ENCODE measurements around the gene TMTC1.

TMTC1 gene

DNA sequence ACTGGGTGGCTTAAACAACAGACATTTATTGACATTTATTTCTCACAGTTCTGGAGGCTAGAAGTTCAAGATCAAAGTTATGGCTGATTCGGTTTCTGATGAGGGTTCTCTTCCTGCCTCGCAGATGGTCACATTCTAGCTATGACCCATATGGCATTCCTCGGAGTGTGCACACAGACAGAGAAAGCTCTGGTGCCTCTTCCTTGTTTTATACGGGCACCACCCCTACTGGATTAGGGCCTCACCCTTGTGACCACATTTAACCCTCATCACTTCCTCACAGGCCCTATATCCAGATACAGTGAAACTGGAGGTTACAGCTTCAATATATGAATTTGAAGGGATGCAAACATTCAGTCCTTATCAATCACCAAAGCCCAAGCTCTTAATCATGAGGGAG, 209.2 kb downstream of the TMTC1 start:
- TF ChIP-seq, protein P1, sequence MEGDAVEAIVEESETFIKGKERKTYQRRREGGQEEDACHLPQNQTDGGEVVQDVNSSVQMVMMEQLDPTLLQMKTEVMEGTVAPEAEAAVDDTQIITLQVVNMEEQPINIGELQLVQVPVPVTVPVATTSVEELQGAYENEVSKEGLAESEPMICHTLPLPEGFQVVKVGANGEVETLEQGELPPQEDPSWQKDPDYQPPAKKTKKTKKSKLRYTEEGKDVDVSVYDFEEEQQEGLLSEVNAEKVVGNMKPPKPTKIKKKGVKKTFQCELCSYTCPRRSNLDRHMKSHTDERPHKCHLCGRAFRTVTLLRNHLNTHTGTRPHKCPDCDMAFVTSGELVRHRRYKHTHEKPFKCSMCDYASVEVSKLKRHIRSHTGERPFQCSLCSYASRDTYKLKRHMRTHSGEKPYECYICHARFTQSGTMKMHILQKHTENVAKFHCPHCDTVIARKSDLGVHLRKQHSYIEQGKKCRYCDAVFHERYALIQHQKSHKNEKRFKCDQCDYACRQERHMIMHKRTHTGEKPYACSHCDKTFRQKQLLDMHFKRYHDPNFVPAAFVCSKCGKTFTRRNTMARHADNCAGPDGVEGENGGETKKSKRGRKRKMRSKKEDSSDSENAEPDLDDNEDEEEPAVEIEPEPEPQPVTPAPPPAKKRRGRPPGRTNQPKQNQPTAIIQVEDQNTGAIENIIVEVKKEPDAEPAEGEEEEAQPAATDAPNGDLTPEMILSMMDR (IDR thresholded peaks at IDR 0.05; ENCODE audit: low read depth, low read length): no peak
- no peak overlapping the region for H3K4me3 ChIP-seq (ENCODE audit: low read depth, low read length)
- H3K36me3 ChIP-seq: no peaks in the 10 kb centered on the region
- no peak for DNase-seq
- H3K27me3 ChIP-seq: no peaks in the 10 kb centered on the region
- no peaks in the 10 kb centered on the region for H3K4me1 ChIP-seq
- H3K9me3 ChIP-seq: no peaks in the 10 kb centered on the region

DNA sequence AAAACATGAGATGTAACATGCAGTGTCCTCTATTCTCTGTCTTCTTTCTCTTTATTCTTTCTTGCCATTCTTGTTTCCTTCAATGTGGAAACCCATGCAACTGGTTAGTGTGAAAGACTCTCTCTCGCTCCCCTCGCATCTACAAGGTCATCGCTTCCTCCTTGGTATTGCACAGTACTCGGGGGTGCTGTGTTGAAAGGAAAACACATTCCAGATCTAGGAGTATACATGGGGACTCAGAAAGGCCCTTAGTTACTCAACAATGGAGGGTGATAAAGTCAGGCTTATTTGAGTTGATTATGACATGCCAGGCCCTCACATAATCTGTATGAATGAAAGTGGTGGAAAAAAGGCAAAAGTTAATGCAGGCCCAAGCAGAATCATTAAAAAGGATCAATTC, 210.8 kb downstream of the TMTC1 start:
- Histone ChIP-seq H3K27me3 (no peaks in the 10 kb centered on the region), H3K9me3 (no peaks in the 10 kb centered on the region), H3K36me3 (no peaks in the 10 kb centered on the region), H3K4me1 (no peaks in the 10 kb centered on the region), H3K4me3 (ENCODE audit: low read depth, low read length) (no peak overlapping the region)
- no peak for DNase-seq
- TF ChIP-seq, protein P1 (IDR thresholded peaks at IDR 0.05; ENCODE audit: low read depth, low read length): no peak

DNA sequence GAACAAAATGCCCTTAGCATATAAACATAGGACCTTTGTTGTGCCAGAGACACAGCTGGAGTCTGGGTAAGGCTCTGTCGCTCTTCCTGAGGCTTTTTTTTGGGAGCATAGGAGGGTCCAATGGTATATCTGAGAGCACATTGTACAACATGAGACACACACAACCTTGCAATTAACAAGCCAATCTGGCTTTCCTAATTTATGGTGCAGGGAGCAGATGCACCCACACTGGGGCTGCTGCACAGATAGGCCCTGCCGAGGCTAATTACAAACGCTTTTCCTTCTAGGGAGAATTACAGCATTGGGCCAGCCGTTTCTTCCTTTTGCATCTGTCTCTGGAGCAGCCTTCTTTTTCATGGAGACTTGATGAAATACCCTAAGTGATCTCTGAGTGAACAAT, 211.3 kb downstream of the TMTC1 start:
- TF ChIP-seq, protein P1 (IDR thresholded peaks at IDR 0.05; ENCODE audit: low read depth, low read length): no peak
- H3K27me3 ChIP-seq: no peaks in the 10 kb centered on the region
- no peaks in the 10 kb centered on the region for H3K36me3 ChIP-seq
- no peaks in the 10 kb centered on the region for H3K9me3 ChIP-seq
- no peak overlapping the region for H3K4me3 ChIP-seq (ENCODE audit: low read depth, low read length)
- H3K4me1 ChIP-seq: no peaks in the 10 kb centered on the region
- DNase-seq: no peak

DNA sequence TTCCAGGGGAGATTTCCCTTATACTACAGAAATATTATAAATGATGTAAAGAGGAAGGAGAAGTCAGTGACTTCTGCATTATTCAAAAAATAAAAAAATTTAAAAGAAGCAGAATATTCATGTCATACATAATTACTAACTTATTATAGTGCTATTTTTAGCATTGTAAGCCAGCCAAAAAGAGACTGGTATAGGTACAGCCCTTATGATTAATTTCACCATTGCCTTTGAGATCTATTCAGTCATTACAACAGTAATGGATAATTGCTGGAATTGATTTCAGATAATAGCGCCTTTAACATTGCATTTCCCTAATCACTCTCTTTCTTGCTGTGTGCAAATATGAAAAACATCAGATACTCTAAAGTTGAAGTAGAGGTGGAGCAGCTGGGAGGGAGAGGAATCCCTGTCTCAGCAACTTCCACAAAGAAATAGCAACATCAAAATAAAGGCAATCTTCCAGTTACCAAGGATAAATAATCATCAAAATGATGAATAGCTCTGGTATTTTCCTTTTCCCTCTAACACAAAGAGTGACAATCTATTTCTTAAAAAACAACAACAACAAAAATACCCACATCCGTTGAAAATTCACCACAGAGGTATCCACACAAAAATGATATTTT, 214.5 kb downstream of the TMTC1 start:
- H3K36me3 ChIP-seq: no peaks in the 10 kb centered on the region
- H3K9me3 ChIP-seq: no peaks in the 10 kb centered on the region
- DNase-seq: no peak
- H3K27me3 ChIP-seq: no peaks in the 10 kb centered on the region
- no peaks in the 10 kb centered on the region for H3K4me1 ChIP-seq
- H3K4me3 ChIP-seq (ENCODE audit: low read depth, low read length): no peak overlapping the region
- TF ChIP-seq, protein P1 (IDR thresholded peaks at IDR 0.05; ENCODE audit: low read depth, low read length): no peak

DNA sequence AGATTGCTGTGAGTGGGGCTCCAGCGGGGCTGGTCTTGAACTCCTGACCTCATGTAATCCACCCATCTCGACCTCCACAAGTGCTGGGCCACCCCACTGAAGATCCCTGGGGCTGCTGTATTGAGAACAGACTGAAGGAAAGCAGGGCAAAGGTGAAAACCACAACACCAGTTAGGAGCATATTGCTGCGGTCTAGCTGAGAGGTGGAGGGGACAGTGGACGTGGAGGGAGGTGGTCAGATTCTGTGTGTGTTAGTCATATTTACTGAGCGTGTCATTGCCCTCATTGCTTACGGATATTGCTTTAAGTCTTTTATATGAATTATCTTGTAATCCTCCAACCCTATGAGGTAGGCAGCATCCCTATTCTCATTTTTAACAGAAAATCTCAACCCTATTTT, 217.3 kb downstream of the TMTC1 start:
- no peak for DNase-seq
- no peaks in the 10 kb centered on the region for H3K4me1 ChIP-seq
- TF ChIP-seq, protein P1 (IDR thresholded peaks at IDR 0.05; ENCODE audit: low read depth, low read length): no peak

DNA sequence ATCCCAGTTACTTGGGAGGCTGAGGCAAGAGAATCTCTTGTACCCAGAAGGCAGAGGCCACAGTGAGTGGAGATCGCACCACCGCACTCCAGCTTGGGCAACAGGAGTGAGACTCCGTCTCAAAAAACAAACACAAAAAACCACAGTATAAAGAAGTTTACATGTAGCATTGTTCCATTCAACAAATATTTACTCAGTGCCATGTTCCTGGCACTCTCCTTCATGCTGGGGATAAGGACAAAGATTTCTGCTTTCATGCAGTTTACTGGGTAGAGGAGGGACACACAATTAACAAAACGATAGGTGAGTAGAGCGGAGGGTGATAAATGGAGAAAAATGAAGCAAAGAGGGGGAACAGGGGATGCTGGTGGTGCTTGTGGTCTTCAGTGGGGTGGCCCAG, 218.0 kb downstream of the TMTC1 start:
- no peak overlapping the region for H3K4me3 ChIP-seq (ENCODE audit: low read depth, low read length)
- H3K36me3 ChIP-seq: no peaks in the 10 kb centered on the region
- H3K27me3 ChIP-seq: no peaks in the 10 kb centered on the region
- TF ChIP-seq, protein P1 (IDR thresholded peaks at IDR 0.05; ENCODE audit: low read depth, low read length): no peak
- DNase-seq: no peak
- no peaks in the 10 kb centered on the region for H3K4me1 ChIP-seq
- H3K9me3 ChIP-seq: no peaks in the 10 kb centered on the region

More for the DNA sequence above, 217.3 kb downstream of the TMTC1 start:
- no peaks in the 10 kb centered on the region for H3K9me3 ChIP-seq
- no peaks in the 10 kb centered on the region for H3K27me3 ChIP-seq
- H3K36me3 ChIP-seq: no peaks in the 10 kb centered on the region
- no peak overlapping the region for H3K4me3 ChIP-seq (ENCODE audit: low read depth, low read length)

Data from BE2C (cell line).